ENCODE data around the gene KRT39.

GRCh38 chr17:41008811-41009210, 42.1 kb upstream of the KRT39 start, which contains the start of gene KRTAP3-1:
- TF ChIP-seq CTCF (IDR thresholded peaks at IDR 0.05) (no peak), REST (IDR thresholded peaks at IDR 0.05; ENCODE audit: insufficient read depth in 1 of 2, low read depth in 2 of 2, low read length in 1 of 2) (no peak), SIN3A (IDR thresholded peaks at IDR 0.05; ENCODE audit: borderline replicate concordance, insufficient read depth, low read depth, low read length) (no peak), POLR2AphosphoS5 (IDR thresholded peaks at IDR 0.05; ENCODE audit: low read depth, low read length) (no peak), TCF7L2 (IDR thresholded peaks at IDR 0.05; ENCODE audit: low read depth, low read length) (no peak)
